Stimulated activated CD4-positive, alpha-beta T cell treated with anti-CD3 and anti-CD28 coated beads, TNF-alpha, amount 100 ng/mL, for 24 hours (primary cell): ENCODE results near the gene PRR5L.

ENCODE experiments used
- DNase-seq, 3 experiments: peaks; one replicate each; pipeline ENCODE4 v3.0.0-alpha.2; 2020; ENCODE audit warnings: low read depth in 3 of 3

Gene PRR5L

GRCh38 chr11:36400766-36401455 is 104.8 kb downstream of the PRR5L start:
- no peak for DNase-seq

- DNase-seq = no peak
These were observed 106.6 kb downstream of the PRR5L start for GRCh38 chr11:36402568-36403170.

GRCh38 chr11:36403661-36404060 is 107.6 kb downstream of the PRR5L start:
- DNase-seq = no peak

- no peak for DNase-seq
These were observed 108.7 kb downstream of the PRR5L start for GRCh38 chr11:36404831-36405230.

GRCh38 chr11:36405585-36406367 is 109.7 kb downstream of the PRR5L start:
- no peak for DNase-seq

GRCh38 chr11:36407356-36407755 is 111.3 kb downstream of the PRR5L start:
- no peak for DNase-seq

GRCh38 chr11:36408498-36409136 is 112.5 kb downstream of the PRR5L start:
- DNase-seq = no peak

- peak in 1 of 3 experiments; percentile 18 for DNase-seq
These were observed 113.2 kb downstream of the PRR5L start for GRCh38 chr11:36409152-36409816.

GRCh38 chr11:36411202-36411640 is 115.1 kb downstream of the PRR5L start:
- DNase-seq = no peak

- DNase-seq = no peak
These were observed 116.8 kb downstream of the PRR5L start for GRCh38 chr11:36412781-36413383.

GRCh38 chr11:36417154-36417553 is 121.1 kb downstream of the PRR5L start:
- no peak for DNase-seq

GRCh38 chr11:36419791-36420424 is 123.8 kb downstream of the PRR5L start:
- DNase-seq = no peak

- DNase-seq = no peak
These were observed 125.6 kb downstream of the PRR5L start for GRCh38 chr11:36421546-36422155.

- no peak for DNase-seq
These were observed 129.5 kb downstream of the PRR5L start for GRCh38 chr11:36425561-36426081.

GRCh38 chr11:36426226-36426848 is 130.2 kb downstream of the PRR5L start:
- no peak for DNase-seq

GRCh38 chr11:36427079-36427478 is 131.0 kb downstream of the PRR5L start:
- DNase-seq = no peak

GRCh38 chr11:36427876-36428275 is 131.8 kb downstream of the PRR5L start:
- no peak for DNase-seq

GRCh38 chr11:36431429-36432092 is 135.5 kb downstream of the PRR5L start:
- DNase-seq = no peak

- no peak for DNase-seq
These were observed 136.0 kb downstream of the PRR5L start for GRCh38 chr11:36432093-36432469.
